HG02588 (cell line): ENCODE data around the gene DNAJC2.
"Not testable (repeated sequence)": the region's sequence is repeated elsewhere in the genome, so short reads cannot be mapped to it uniquely, and the experiment has no call there.

Experiments
- ATAC-seq: cut with Tn5 transposase; IDR thresholded peaks from one replicate; pipeline ENCODE4 v1.9.1; 2021; ENCODE audit warnings: mild to moderate bottlenecking, moderate library complexity; ENCODE audit not compliant: unreplicated experiment

The DNAJC2 gene

GRCh38 chr7:103273374-103273773 is 71.2 kb downstream of the DNAJC2 start:
- not testable (repeated sequence) for ATAC-seq

GRCh38 chr7:103266229-103266628 is 78.3 kb downstream of the DNAJC2 start:
- ATAC-seq, result not testable (repeated sequence)

- ATAC-seq, result not testable (repeated sequence)
Observed at GRCh38 chr7:103264054-103264453, 80.5 kb downstream of the DNAJC2 start.
